ENCODE data around the gene EZH1.
"Not testable (repeated sequence)": the region's sequence is repeated elsewhere in the genome, so short reads cannot be mapped to it uniquely, and the experiment has no call there.

The EZH1 gene

DNA sequence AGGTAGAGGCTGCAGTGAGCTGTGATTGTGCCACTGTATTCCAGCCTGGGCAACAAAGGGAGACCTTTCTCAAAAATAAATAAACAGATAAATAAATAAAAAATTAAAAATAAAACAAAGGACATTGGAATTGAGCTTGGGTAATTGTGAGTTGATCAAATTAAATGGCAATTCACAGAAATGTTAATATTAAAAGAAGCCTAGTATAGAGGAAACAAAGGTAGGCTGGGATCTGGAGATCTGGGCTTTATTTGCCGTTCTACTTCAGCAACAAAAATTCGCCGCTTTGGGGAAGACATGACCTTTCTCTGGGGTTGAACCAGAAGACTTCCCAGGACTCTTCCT, 28.1 kb upstream of the EZH1 start:
- DNase-seq (ENCODE audit: low spot score): no peak

DNA sequence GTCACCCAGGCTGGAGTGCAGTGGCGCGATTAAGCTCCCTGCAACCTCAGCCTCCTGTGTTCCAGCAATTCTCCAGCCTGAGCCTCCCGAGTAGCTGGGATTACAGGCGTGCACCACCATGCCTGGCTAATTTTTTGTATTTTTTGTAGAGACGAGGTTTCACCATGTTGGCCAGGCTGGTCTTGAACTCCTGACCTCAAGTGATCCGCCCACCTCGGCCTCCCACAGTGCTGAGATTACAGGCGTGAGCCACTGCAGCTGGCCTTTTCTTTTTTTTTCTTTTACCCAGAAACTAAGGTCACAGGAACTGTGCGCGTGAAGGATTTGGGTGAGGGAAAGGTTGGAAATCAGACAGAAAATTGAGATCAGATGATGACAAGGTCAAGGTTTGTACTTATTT, 25.1 kb upstream of the EZH1 start:
- not testable (repeated sequence) for DNase-seq (ENCODE audit: low spot score)

DNA sequence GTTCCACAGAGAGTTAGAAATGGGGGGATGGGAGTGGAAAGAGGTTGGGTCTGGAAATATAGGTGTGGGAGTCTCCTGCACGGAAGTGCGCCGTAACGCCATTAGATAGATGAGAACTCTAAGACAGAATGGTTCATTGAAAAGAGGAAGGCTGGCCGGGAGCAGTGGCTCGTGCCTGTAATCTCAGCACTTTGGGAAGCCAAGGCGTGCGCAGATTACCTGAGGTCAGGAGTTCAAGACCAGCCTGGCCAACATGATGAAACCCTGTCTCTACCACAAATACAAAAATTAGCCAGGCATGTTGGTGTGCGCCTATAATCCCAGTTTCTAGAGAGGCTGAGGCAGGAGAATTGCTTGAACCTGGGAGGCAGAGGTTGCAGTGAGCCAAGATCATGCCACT, 23.2 kb upstream of the EZH1 start:
- not testable (repeated sequence) for DNase-seq (ENCODE audit: low spot score)

- DNase-seq (ENCODE audit: low spot score): no peak
Measured at GRCh38 chr17:42767512-42767911, 22.7 kb upstream of the EZH1 start.

DNA sequence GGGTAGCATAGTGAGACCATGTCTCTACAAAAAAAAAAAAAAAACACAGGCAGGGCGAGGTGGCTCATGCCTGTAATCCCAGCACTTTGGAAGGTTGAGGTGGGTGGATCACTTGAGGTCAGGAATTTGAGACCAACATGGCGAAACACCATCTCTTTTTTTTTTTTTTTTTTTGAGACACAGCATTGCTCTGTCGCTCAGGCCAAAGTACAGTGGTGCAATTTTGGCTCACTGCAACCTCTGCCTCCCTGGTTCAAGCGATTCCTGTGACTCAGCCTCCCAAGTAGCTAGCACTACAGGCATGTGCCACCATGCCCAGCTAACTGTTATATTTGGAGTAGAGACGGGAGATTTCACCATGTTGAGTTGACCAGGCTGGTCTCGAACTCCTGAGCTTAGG, 21.3 kb upstream of the EZH1 start:
- DNase-seq (ENCODE audit: low spot score): no peak

DNA sequence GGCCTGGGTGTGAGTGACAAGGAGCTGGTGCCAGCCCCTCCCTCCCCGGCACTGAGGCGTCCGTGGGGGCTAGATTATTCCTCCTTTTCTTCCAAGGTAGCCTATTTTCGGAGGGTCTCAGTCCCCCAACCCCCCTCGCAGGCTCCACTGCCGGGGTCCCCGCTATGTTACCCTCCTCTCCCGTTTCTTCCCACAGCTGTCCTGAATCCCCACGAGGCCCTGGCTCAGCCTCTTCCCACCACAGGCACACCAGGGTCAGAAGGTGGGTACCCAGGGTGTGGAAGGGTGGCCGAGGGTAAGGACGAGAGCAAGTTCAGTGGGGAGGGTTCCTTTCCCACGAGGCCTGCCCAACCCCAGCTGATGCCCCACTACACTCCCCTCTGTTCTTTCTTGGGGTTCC, 16.8 kb upstream of the EZH1 start:
- no peak for DNase-seq (ENCODE audit: low spot score)

- DNase-seq (ENCODE audit: low spot score): no peak
Measured at GRCh38 chr17:42760652-42761581, 16.1 kb upstream of the EZH1 start, which contains the start of gene RAMP2. Gene RAMP2, plus strand, starts transcription at chr17:42761227. Its CDS starts 35 bp downstream, at chr17:42761262.

DNA sequence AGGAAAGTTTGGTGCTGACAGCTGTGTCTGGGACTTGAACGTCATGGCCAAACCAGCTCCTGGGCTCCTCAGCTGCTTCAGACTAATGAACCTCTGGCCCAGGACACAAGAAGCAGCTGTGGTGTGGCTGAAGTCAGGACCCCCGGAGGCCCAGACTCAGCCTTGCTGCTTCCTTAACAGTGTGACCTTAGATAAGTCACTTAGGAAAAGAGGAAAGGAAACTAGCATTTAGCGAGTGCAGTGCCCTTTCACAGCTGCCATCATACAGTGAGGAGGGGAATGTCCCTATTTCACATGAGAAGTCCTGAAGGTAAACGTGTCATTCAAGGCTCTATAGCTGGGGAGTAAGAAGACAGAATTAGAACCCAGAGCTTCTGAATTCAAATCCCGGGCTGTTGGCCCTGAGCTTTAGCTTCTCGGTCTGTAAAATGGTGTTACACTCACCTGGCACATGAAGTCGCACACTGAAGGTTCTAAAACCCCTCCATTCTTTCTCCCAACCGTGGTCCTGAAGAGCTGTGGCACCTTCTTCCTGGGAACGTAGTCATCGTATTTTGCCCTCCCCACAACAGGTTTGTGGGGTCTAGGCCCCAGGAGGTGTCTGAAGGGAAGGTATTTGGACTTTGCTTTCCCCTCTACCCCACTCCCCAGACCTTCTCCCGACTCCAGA, 15.3 kb upstream of the EZH1 start:
- no peak for DNase-seq (ENCODE audit: low spot score)

DNA sequence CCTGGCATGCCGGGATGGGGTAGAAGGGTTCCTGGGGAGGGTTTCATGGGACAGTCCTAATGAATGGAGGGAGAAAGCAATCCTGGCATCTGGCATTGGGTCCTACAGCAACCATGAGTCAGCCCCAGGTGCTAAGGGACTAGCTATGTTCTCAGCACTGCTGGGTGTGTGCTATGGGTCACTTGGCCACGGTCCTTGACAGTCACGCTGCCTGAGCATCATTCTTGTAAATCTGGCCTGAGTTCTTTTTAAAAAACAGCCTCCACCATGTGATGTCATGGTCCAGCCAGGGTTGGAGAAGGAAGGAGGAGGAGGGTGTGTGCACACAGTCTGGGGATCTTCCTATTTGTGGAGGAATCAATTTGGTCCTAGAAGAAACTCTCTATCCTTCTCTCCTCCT, 9.9 kb upstream of the EZH1 start:
- DNase-seq (ENCODE audit: low spot score): no peak

DNA sequence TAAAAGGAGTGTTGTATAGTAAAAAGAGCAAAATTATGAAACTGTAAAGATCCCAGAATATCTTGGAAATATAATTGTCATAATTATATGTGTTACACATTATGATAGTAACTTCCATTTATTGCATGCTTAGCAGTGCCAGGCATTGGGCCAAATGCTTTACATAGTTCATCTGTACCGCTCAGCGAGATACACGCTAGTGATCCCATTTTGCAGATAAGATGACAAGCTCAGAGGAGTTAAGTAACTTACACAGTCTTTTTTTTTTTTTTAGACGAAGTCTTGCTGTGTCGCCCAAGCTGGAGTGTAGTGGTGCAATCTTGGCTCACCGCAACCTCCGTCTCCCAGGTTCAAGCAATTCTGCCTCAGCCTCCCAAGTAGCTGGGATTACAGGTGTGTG, 6.8 kb upstream of the EZH1 start:
- DNase-seq (ENCODE audit: low spot score): no peak

DNA sequence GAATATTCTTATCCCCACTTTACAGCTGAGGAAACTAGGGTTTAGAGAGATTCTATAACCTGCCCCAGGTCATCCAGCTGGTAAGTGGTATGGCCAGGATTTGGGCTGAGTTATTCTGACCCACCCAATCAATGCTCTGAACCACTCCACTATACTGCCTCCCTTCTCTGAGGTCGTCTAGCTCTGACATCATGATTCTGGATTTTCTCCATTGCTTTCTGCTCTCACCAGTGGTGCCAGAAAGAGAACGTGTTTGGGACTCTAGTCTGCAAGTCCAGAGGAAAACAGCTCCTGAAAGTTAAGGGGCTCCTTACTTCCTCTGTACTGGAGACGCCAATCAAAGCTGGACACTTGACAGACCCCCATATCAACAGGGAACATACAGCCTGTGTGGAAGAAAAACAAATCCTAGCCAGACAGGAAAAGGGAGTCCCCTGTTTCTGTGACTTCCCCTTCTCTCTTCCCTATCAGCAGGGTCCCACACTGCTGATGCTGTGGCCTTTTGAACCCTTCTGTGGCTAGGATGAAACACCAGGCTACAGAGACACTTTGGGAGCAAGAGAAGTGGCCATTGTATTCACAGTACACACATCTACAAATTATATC, 6.0 kb upstream of the EZH1 start:
- no peak for DNase-seq (ENCODE audit: low spot score)

DNA sequence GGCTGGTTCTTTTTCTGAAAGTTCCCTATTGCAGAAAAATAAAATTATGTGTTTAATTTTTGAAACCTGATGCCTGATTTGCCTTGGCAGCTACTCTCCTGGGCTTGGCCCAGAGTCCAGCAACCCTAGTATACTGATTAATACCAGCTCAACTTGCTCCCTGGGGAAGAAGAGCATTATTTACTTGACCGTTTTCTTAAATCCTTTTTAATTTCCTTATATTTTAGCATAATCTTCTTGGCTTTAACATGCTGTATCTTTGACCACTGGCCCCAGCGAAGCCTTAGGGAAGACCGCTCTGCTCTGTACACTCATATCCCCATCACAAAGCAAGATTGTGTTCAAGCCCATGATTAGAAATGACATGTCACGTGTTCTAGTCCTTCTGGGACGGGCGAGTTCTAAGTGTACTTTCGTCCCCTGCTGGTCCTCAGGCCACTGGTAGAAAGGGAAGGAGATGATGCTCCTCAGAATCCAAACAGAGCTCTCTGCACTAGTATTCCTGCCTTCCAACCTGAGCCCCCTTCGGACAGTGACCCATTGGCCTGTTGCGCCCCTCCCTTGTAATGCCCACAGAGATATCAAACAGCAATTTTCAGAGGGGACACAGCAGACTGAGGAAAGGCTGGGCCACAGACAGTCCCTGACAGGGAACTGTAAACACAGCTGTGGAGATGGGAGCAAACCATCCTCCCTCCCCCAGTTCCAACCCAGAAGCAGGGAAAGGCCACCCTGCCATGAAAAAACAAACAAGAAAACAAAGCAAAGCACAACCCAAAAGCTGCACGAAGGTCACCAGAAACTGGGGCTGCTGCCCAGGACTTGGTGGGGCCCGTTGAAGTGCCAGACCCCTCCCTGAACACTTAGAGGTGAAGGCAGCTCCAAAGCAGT, 4.3 kb upstream of the EZH1 start:
- DNase-seq (ENCODE audit: low spot score): no peak

DNA sequence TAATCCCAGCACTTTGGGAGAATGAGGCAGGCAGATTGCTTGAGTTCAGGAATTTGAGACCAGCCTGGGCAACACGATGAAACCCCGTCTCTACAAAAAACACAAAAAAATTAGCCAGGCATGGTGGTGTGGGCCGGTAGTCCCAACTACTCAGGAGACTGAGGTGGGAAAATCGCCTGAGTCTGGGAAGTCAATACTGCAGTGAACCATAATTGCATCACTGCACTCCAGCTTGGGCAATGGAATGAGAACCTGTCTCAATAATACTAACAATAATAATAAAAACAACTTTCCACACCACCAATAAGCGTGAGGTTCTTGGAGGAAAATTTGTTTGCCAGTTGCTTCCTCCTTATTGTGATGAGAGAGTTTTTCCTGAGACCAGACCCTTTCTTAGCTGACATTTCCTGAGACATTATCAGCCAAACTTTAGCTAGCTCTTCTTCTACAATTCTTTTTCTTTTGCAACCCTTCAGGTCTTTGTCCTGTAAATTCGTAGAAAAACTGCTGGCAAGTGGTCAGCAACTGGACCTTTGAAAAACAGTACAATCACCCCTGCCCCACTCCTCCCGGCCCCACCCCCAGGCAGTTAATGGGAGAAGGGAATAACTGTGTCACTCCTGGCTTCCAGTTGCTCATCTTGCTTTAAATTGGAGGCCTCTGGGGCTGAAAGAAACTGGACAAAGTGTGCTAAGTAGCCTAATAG, 3.5 kb upstream of the EZH1 start:
- no peak for DNase-seq (ENCODE audit: low spot score)

- peak; percentile 69 for DNase-seq (ENCODE audit: low spot score)
Measured at GRCh38 chr17:42744283-42744805, 496 bp downstream of the EZH1 start.

GRCh38 chr17:42743595-42744282, 1.1 kb downstream of the EZH1 start:
- DNase-seq (ENCODE audit: low spot score): no peak

- not testable (repeated sequence) for DNase-seq (ENCODE audit: low spot score)
Measured at GRCh38 chr17:42742916-42743315, 1.9 kb downstream of the EZH1 start.

DNA sequence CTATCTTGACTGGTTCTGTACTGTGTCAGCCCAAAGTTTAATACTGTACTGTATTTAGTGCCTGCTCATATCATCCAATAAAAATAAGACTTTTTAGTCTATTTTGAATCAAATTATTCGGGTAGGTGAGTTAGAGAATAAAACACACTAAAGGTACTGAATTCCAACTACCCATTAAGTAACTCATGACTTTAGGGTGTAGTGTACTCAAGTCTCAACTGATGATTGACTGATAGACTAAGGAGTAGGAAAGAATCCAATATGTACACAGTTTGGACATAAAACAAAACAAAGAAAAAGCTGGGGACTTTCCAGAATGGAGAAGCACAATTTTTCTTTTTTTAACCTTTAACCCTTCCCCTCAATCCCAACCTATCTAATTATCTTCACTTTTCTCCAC, 4.1 kb downstream of the EZH1 start:
- DNase-seq (ENCODE audit: low spot score): no peak

DNA sequence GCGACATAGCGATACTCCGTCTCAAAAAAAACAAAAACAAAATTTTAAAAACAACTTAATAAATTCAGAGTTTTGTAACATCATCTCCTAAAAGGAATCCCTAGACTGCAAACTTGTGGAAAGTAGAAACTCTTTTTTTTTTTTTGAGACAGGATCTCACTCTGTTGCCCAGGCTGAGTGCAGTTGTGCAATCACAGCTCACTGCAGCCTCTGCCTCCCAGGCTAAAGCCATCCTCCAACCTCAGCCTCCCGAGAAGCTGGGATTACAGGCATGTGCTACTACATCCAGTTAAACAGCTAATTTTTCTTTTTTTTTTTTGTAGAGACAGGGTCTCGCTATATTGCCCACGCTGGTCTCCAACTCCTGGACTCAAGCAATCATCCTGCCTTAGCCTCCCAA, 19.7 kb downstream of the EZH1 start:
- no peak for DNase-seq (ENCODE audit: low spot score)

DNA sequence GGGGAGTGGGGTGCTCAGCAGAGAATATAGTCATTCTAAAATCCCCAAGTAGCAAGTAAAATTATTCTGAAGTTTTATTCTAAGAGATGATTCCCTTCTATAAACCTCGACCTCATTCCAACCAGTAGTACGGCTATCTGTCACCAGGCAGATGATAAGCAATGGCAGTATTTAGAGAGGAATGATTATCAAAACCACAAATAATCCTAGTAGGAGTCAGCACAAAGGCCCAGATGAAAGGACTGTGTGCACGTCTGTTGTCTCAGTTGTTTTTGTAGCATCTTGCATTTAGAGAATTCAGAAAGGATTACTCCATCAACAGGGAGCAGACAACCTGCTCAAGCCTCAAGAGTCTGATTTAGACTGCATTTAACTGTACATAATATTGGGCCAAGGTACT, 21.2 kb downstream of the EZH1 start:
- no peak for DNase-seq (ENCODE audit: low spot score)

- DNase-seq (ENCODE audit: low spot score): peak; percentile 70
Measured at GRCh38 chr17:42720996-42721583, 23.8 kb downstream of the EZH1 start.
